Occipital lobe (tissue), 2 donors: ENCODE results near the gene RMI2. TPM values are rescaled to one million over a fixed set of nuclear protein-coding genes. Genes with fewer than 3 reads are reported as not detected.
"Not testable (repeated sequence)": the region's sequence is repeated elsewhere in the genome, so short reads cannot be mapped to it uniquely, and the experiment has no call there.

Experiments
- DNase-seq: peaks from one replicate; lab custom pipeline; 2025; lab: John Stamatoyannopoulos, UW
- total RNA-seq: library from RNA; depleted of rRNA; stranded (reverse); fragments of >200 nt; gene quantifications from one replicate; pipeline ENCODE4 v1.2.3, GENCODE V29; 2014

The RMI2 gene
- total RNA-seq, 1 donor from 2014 or later = 4.1 TPM

GRCh38 chr16:11353158-11353557 lies 7.9 kb downstream of the RMI2 start:
- no peak for DNase-seq

GRCh38 chr16:11354407-11354732 lies 9.1 kb downstream of the RMI2 start:
- DNase-seq = no peak

GRCh38 chr16:11354733-11355574 lies 9.7 kb downstream of the RMI2 start:
- no peak for DNase-seq

GRCh38 chr16:11355862-11356261 lies 10.6 kb downstream of the RMI2 start:
- DNase-seq = no peak

- no peak for DNase-seq
Measured at GRCh38 chr16:11356573-11357331, 11.5 kb downstream of the RMI2 start.

GRCh38 chr16:11358531-11358930 lies 13.3 kb downstream of the RMI2 start:
- no peak for DNase-seq

GRCh38 chr16:11359370-11359769 lies 14.1 kb downstream of the RMI2 start:
- no peak for DNase-seq

GRCh38 chr16:11360641-11361373 lies 15.5 kb downstream of the RMI2 start:
- no peak for DNase-seq

- no peak for DNase-seq
Measured at GRCh38 chr16:11361701-11362451, 16.6 kb downstream of the RMI2 start.

GRCh38 chr16:11363927-11364258 lies 18.6 kb downstream of the RMI2 start:
- DNase-seq = no peak

- DNase-seq = no peak
Measured at GRCh38 chr16:11367483-11367906, 22.2 kb downstream of the RMI2 start.

GRCh38 chr16:11370084-11370931 lies 25.0 kb downstream of the RMI2 start:
- no peak for DNase-seq

GRCh38 chr16:11370932-11371279 lies 25.6 kb downstream of the RMI2 start:
- not testable (repeated sequence) for DNase-seq

- DNase-seq = no peak
Measured at GRCh38 chr16:11372073-11372828, 27.0 kb downstream of the RMI2 start.

GRCh38 chr16:11372829-11373306 lies 27.6 kb downstream of the RMI2 start:
- no peak for DNase-seq

GRCh38 chr16:11374255-11374654 lies 29.0 kb downstream of the RMI2 start:
- no peak for DNase-seq

- DNase-seq = no peak
Measured at GRCh38 chr16:11377154-11377553, 31.9 kb downstream of the RMI2 start.

- not testable (repeated sequence) for DNase-seq
Measured at GRCh38 chr16:11378951-11379350, 33.7 kb downstream of the RMI2 start.

- no peak for DNase-seq
Measured at GRCh38 chr16:11379420-11379819, 34.2 kb downstream of the RMI2 start.

GRCh38 chr16:11380836-11381235 lies 35.6 kb downstream of the RMI2 start:
- DNase-seq = no peak
